Activated CD4-positive, alpha-beta T cell treated with anti-CD3 and anti-CD28 coated beads for 36 hours (primary cell): ENCODE results near the gene B3GALT5. TPM values are rescaled to one million over a fixed set of nuclear protein-coding genes. Genes with fewer than 3 reads are reported as not detected.

Experiments used
- ATAC-seq: fragments of 200-7000 bp; cut with Tn5 transposase; one replicate; pipeline ENCODE4 v1.10.0; 2021; ENCODE audit warnings: mild to moderate bottlenecking, moderate library complexity
- CTCF ChIA-PET: fragments of 350-600 bp; sonication (Branson Sonifier 250); formaldehyde crosslinking; loops from one replicate; lab custom pipeline; 2021; ENCODE audit warnings: antibody characterized with exemption; lab: Charles Lee
- POLR2A ChIA-PET: fragments of 350-600 bp; sonication (Branson Sonifier 250); formaldehyde crosslinking; loops from one replicate; lab custom pipeline; 2021; ENCODE audit warnings: antibody characterized with exemption, inconsistent platforms; lab: Charles Lee
- DNase-seq: peaks from one replicate; pipeline ENCODE4 v3.0.0-alpha.2; 2020
- H3K27ac Mint-ChIP-seq: one replicate; pipeline ENCODE4 v1.8.0; 2021; ENCODE audit warnings: mixed read lengths
- H3K27me3 Mint-ChIP-seq: one replicate; pipeline ENCODE4 v1.8.0; 2021; ENCODE audit warnings: mixed read lengths
- H3K36me3 Mint-ChIP-seq: one replicate; pipeline ENCODE4 v1.8.0; 2021; ENCODE audit warnings: low read depth, mixed read lengths
- H3K4me1 Mint-ChIP-seq: one replicate; pipeline ENCODE4 v1.8.0; 2021; ENCODE audit warnings: mixed read lengths
- H3K4me3 Mint-ChIP-seq: one replicate; pipeline ENCODE4 v1.8.0; 2021; ENCODE audit warnings: mild to moderate bottlenecking, moderate library complexity, mixed read lengths
- H3K9me3 Mint-ChIP-seq: one replicate; pipeline ENCODE4 v1.8.0; 2021; ENCODE audit warnings: low read depth, mixed read lengths
- intact Hi-C, 2 experiments: fragments of 100-400 bp; cut with DNase I in 1 of 2; cut with micrococcal nuclease in 1 of 2; formaldehyde crosslinking; loops; one replicate each; pipeline versions ENCODE4 v1.14.2 to v1.15.1; 2022 to 2024; cut with DNase I, micrococcal nuclease
- total RNA-seq, 2 experiments: library from RNA; stranded (reverse); gene quantifications; one replicate each; pipeline ENCODE4 v1.2.3, GENCODE V29; 2021

Gene B3GALT5
- total RNA-seq, 2 experiments from 2014 or later, result not detected

DNA sequence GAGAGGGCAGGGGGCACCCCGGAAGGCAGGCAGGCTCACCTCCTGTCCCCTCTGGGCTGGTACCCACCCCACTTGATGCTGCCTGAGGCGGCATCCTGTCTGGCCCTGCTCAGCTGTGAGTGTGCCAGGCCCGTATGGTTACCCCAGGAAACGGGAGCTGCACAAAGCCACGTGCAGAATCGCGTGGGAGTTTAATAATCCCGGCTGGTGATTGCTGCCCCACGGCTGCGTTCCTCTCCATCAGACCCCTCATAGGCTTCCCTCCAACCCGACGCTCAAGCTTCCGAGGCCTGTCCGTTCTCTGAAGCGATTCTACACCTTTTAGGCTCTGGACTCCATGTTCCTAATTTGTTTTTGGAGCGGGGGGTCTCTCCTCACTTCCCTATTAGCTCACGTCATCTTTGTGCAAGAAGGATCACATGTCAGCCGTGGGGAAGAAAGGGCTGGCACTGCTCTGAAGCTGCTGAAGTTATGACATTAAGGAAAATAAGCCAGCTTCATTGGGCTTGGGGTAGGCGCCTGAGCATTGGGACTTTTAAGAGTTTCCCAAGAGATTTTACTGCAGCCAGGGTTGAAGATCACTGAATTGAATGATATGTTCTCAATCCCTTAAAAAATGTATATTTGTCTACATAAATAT is 1.1 kb upstream of the B3GALT5 start:
- H3K36me3 Mint-ChIP-seq, result no peaks in the 10 kb centered on the region
- CTCF ChIA-PET, result no interaction called here
- no peaks in the 10 kb centered on the region for H3K9me3 Mint-ChIP-seq
- ATAC-seq, result no peak
- no peak overlapping the region for H3K4me3 Mint-ChIP-seq
- H3K27me3 Mint-ChIP-seq, result peaks cover 35% of the 10 kb centered on the region
- intact Hi-C loops, result no loop called here
- H3K4me1 Mint-ChIP-seq, result peaks cover 7% of the 10 kb centered on the region
- DNase-seq, result no peak
- POLR2A ChIA-PET, result no interaction called here
- H3K27ac Mint-ChIP-seq, result no peak overlapping the region

- H3K9me3 Mint-ChIP-seq, result no peaks in the 10 kb centered on the region
- H3K36me3 Mint-ChIP-seq, result no peaks in the 10 kb centered on the region
- peaks cover 7% of the 10 kb centered on the region for H3K4me1 Mint-ChIP-seq
- H3K27ac Mint-ChIP-seq, result no peak overlapping the region
- ATAC-seq (no peak), DNase-seq (no peak)
- ChIA-PET CTCF (no interaction called here), POLR2A (no interaction called here)
- H3K27me3 Mint-ChIP-seq, result peaks cover 35% of the 10 kb centered on the region
- no peak overlapping the region for H3K4me3 Mint-ChIP-seq
- intact Hi-C loops, result no loop called here
Measured at GRCh38 chr21:39613041-39613934, 548 bp downstream of the B3GALT5 start.

GRCh38 chr21:39616211-39616772 is 3.6 kb downstream of the B3GALT5 start:
- Mint-ChIP-seq H3K27me3 (peaks cover 32% of the 10 kb centered on the region), H3K36me3 (no peaks in the 10 kb centered on the region), H3K4me3 (no peak overlapping the region), H3K9me3 (no peaks in the 10 kb centered on the region), H3K4me1 (peaks cover 7% of the 10 kb centered on the region), H3K27ac (no peak overlapping the region)
- intact Hi-C loops, result no loop called here
- ATAC-seq (no peak), DNase-seq (no peak)
- CTCF ChIA-PET, result no interaction called here
- POLR2A ChIA-PET, result no interaction called here

DNA sequence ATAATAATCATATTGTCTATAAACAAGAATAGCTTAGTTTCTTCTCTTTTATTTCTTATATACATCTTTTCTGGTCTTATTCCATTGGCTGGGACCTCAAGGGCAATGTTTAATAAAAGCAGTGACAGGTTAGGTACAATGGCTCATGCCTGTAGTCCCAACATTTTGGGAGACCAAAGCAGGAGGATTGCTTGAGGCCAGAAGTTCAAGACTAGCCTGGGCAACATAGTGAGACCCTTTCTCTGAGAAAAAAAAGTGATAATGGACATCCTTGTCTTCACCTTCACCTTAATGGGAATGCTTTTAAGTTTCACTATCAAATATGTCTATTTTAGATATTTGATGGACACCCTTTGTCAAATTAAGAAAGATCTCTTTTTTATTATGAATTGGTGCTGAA is 8.1 kb downstream of the B3GALT5 start:
- intact Hi-C loops, result loop anchor here in 1 of 2 experiments (10.0 kb wide), 1 partner anchor 56 kb away; no protein-coding TSS in a partner anchor
- CTCF ChIA-PET, result interaction anchor here (0.6 kb wide), 1 partner anchor 104 kb away, joined by 3 read pairs; no protein-coding TSS in a partner anchor
- POLR2A ChIA-PET, result no interaction called here
- H3K4me3 Mint-ChIP-seq, result no peak overlapping the region
- H3K36me3 Mint-ChIP-seq, result no peaks in the 10 kb centered on the region
- ATAC-seq, result no peak
- DNase-seq, result no peak
- H3K9me3 Mint-ChIP-seq, result peaks cover 8% of the 10 kb centered on the region
- H3K4me1 Mint-ChIP-seq, result no peaks in the 10 kb centered on the region
- no peak overlapping the region for H3K27ac Mint-ChIP-seq
- peaks cover 13% of the 10 kb centered on the region for H3K27me3 Mint-ChIP-seq

DNA sequence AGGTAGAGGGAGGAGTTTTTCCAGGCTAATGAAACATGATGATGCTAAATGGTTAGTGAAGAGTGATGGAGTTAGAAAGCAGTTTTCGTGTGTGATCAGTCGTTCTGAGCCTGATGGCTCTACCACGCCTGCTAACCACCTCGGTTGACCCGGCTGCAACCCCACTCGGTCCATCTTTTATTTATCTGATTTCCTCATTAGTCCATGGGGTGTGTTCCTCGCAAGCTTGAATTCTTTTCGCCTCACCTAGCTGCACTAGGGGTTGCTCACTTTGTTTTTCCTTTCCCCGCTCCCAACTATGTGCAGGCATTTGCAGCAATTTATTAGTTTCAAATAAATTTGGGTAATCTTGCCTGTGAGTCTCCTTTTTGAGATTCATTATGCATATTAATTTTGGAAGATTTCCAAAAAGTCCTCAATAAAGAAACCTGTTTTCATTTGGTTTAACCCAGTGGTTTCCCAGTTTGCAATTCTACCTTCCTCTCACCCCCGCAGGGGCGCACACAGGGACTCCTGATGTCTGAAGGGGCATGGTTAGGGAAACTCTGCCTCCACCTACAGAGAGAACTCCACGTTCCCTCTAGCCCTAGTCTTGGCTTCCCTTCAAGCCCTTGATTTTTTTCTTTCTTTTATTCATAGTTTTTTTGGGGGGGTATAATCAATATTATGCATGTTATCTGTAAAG is 12.6 kb downstream of the B3GALT5 start:
- Mint-ChIP-seq H3K27ac (no peak overlapping the region), H3K27me3 (peaks cover 12% of the 10 kb centered on the region), H3K36me3 (no peaks in the 10 kb centered on the region), H3K4me3 (no peak overlapping the region), H3K9me3 (peaks cover 8% of the 10 kb centered on the region), H3K4me1 (no peaks in the 10 kb centered on the region)
- ChIA-PET CTCF (no interaction called here), POLR2A (no interaction called here)
- intact Hi-C loops, result loop anchor here in 1 of 2 experiments (10.0 kb wide), 1 partner anchor 61 kb away; no protein-coding TSS in a partner anchor
- DNase-seq (no peak), ATAC-seq (no peak)

DNA sequence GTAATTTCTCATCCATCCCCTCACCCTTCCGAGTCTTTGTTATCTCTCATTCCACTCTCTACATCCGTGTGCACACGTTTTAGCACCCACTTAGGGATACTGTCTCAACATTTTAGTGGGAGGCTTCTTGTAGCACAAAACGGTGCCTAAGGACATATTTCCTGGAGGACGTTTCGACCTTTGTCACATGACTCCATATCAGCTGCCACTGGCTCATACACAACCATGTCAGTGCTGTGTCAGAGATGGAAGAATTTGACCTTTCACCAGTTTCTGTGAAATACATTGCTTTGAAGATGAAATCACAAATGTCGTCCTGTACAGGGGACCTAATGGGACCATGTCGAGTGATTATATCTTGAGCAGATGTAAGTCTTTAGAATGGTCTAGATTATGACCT is 15.6 kb downstream of the B3GALT5 start:
- Mint-ChIP-seq H3K9me3 (peaks cover 7% of the 10 kb centered on the region), H3K4me3 (no peak overlapping the region), H3K4me1 (no peaks in the 10 kb centered on the region), H3K27me3 (peaks cover 18% of the 10 kb centered on the region), H3K36me3 (no peaks in the 10 kb centered on the region), H3K27ac (no peak overlapping the region)
- ChIA-PET POLR2A (no interaction called here), CTCF (no interaction called here)
- no peak for ATAC-seq
- intact Hi-C loops, result loop anchor here in 1 of 2 experiments (10.0 kb wide), 1 partner anchor 64 kb away; no protein-coding TSS in a partner anchor
- no peak for DNase-seq

DNA sequence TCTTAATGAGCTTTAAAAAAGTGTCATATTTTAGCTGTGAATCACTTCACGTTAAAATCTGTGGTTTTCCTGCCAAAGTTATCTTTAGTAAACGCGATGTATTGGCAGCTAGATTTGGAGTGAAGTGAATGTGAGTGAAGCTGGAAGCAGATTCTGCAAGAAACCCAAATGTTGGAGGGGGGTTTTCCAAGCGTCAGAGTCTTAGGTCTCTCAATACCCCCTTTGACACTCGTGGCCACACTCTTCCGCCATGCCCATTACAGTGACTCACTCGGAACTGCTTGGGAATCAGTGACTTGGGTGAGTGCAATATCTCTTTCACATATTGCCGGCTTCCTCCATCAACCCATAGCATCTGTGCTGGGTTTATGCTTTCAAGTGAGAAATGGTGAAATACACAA is 17.5 kb downstream of the B3GALT5 start:
- intact Hi-C loops, result no loop called here
- no peaks in the 10 kb centered on the region for H3K9me3 Mint-ChIP-seq
- ATAC-seq, result no peak
- peaks cover 15% of the 10 kb centered on the region for H3K27me3 Mint-ChIP-seq
- no peak for DNase-seq
- no peak overlapping the region for H3K4me3 Mint-ChIP-seq
- H3K27ac Mint-ChIP-seq, result no peak overlapping the region
- H3K36me3 Mint-ChIP-seq, result no peaks in the 10 kb centered on the region
- CTCF ChIA-PET, result interaction anchor here (0.7 kb wide), 1 partner anchor 1166 kb away, joined by 3 read pairs; no protein-coding TSS in a partner anchor
- no peaks in the 10 kb centered on the region for H3K4me1 Mint-ChIP-seq
- POLR2A ChIA-PET, result no interaction called here

- intact Hi-C loops, result no loop called here
- DNase-seq (no peak), ATAC-seq (no peak)
- Mint-ChIP-seq H3K36me3 (no peaks in the 10 kb centered on the region), H3K4me3 (no peak overlapping the region), H3K4me1 (no peaks in the 10 kb centered on the region), H3K9me3 (no peaks in the 10 kb centered on the region), H3K27me3 (peaks cover 15% of the 10 kb centered on the region), H3K27ac (no peak overlapping the region)
- ChIA-PET CTCF (no interaction called here), POLR2A (no interaction called here)
Measured at GRCh38 chr21:39630827-39631226, 18.1 kb downstream of the B3GALT5 start.

- ChIA-PET POLR2A (no interaction called here), CTCF (no interaction called here)
- H3K36me3 Mint-ChIP-seq, result no peaks in the 10 kb centered on the region
- ATAC-seq (no peak), DNase-seq (no peak)
- H3K27me3 Mint-ChIP-seq, result peaks cover 13% of the 10 kb centered on the region
- no peak overlapping the region for H3K27ac Mint-ChIP-seq
- intact Hi-C loops, result no loop called here
- no peaks in the 10 kb centered on the region for H3K4me1 Mint-ChIP-seq
- H3K4me3 Mint-ChIP-seq, result no peak overlapping the region
- H3K9me3 Mint-ChIP-seq, result no peaks in the 10 kb centered on the region
Measured at GRCh38 chr21:39631842-39632562, 19.3 kb downstream of the B3GALT5 start.

GRCh38 chr21:39632796-39633442 is 20.2 kb downstream of the B3GALT5 start:
- no peaks in the 10 kb centered on the region for H3K4me1 Mint-ChIP-seq
- ChIA-PET CTCF (interaction anchor here (1.0 kb wide), 1 partner anchor 11 kb away, joined by 3 read pairs; no protein-coding TSS in a partner anchor), POLR2A (no interaction called here)
- no peaks in the 10 kb centered on the region for H3K36me3 Mint-ChIP-seq
- H3K27ac Mint-ChIP-seq, result no peak overlapping the region
- H3K27me3 Mint-ChIP-seq, result peaks cover 13% of the 10 kb centered on the region
- H3K9me3 Mint-ChIP-seq, result no peaks in the 10 kb centered on the region
- intact Hi-C loops, result no loop called here
- DNase-seq (no peak), ATAC-seq (no peak)
- no peak overlapping the region for H3K4me3 Mint-ChIP-seq
